ENCODE results near the gene UBE2G2.

UBE2G2 gene

DNA sequence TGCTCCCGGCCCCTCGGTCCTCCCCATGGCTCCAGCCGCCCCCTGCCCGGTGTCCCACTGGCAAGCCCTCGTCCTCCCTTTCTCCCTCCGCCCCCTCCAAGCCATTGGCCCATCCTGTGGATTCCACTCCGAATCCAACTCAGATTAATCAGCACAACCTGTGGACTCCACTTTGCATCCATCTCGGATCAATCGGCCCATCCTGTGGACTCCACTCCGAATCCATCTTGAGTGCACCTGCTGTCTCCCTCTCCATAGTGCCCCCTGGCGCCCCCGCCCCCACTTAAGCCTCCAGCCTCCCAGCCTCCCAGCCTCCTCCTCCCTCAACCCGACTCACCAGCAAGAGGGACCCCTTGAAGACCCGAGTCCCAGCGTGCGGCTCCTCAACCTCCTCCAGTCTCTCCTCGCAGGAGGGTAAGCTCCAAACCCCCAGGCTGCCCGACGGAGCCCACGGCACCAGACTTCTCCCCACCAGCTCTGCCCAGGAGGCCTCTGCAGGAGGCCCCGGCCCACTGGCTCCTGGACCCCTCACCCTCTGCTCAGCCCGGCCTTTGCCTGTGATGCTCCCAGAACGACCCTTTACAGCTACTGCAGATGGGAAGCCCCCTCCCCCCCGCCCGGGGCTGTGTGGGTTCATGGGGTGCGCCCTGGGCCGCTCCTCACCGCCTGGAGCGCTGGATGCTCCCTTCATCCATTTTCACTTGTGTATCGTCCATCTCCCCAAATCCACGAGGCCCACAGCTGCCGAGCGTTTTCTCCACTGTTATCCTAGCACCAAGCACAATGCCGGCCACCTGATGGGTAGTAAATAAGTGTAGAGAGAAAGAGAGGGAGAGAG, 49.6 kb downstream of the UBE2G2 start:
- Histone ChIP-seq H3K4me1 (ENCODE audit: insufficient read depth, low read length) (no peaks in the 10 kb centered on the region), H2AFZ (ENCODE audit: low read depth, low read length) (no peak overlapping the region), H3K9me3 (ENCODE audit: insufficient read depth, low read length, severe bottlenecking) (no peaks in the 10 kb centered on the region), H3K79me2 (ENCODE audit: insufficient read depth, low read length) (no peaks in the 10 kb centered on the region), H4K20me1 (ENCODE audit: insufficient read depth, low read length) (no peaks in the 10 kb centered on the region), H3K4me3 (ENCODE audit: low read depth in 1 of 2, low read length in 2 of 2) (no peak overlapping the region), H3K27ac (ENCODE audit: low read length) (no peak overlapping the region), H3K36me3 (ENCODE audit: insufficient read depth, low read length) (no peaks in the 10 kb centered on the region), H3K27me3 (ENCODE audit: insufficient read depth, low read length, poor library complexity) (no peaks in the 10 kb centered on the region), H3K4me2 (ENCODE audit: insufficient read depth, low read length) (no peak overlapping the region), H3K9ac (ENCODE audit: low read depth, low read length) (no peak overlapping the region)
- TF ChIP-seq EZH2 (IDR thresholded peaks at IDR 0.05; ENCODE audit: borderline replicate concordance, low read depth, low read length, severe bottlenecking) = no peak
- TF ChIP-seq, protein P1, sequence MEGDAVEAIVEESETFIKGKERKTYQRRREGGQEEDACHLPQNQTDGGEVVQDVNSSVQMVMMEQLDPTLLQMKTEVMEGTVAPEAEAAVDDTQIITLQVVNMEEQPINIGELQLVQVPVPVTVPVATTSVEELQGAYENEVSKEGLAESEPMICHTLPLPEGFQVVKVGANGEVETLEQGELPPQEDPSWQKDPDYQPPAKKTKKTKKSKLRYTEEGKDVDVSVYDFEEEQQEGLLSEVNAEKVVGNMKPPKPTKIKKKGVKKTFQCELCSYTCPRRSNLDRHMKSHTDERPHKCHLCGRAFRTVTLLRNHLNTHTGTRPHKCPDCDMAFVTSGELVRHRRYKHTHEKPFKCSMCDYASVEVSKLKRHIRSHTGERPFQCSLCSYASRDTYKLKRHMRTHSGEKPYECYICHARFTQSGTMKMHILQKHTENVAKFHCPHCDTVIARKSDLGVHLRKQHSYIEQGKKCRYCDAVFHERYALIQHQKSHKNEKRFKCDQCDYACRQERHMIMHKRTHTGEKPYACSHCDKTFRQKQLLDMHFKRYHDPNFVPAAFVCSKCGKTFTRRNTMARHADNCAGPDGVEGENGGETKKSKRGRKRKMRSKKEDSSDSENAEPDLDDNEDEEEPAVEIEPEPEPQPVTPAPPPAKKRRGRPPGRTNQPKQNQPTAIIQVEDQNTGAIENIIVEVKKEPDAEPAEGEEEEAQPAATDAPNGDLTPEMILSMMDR (IDR thresholded peaks at IDR 0.05; ENCODE audit: borderline replicate concordance, extremely low read depth, low read length, poor library complexity, severe bottlenecking) = no peak
- no peak for DNase-seq
- no peak for ATAC-seq (ENCODE audit: insufficient read depth, low read depth)

DNA sequence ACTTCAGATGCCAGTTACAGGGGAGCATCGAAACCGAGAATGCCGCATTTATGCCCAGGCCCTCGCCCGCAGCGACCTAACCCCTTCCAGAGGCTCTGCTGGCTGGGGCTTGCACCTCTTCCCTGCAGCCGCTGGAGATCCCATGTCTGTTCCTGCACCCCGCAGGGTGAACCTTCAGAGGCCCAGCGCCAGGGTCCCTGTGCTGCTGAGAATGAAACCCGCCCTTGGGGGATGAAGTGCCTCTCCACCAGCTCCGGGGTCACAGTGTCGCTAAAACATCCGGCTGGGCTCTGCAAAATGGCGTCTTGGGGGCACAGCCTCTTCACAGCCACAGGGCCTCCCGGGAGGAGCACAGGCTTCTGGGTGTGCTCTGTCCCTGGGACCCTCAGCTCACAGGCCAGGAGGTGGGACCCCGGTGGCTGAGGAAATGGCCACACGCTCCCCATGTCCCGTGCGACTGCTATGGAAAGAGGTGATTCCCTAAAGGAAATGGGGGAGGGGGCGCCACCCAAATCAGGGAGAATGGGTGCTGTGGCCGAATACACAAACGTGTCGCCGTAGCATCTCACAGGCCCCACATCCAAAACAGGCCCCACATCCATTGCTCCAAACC, 50.3 kb downstream of the UBE2G2 start:
- H3K4me2 ChIP-seq (ENCODE audit: insufficient read depth, low read length) = no peak overlapping the region
- H3K9me3 ChIP-seq (ENCODE audit: insufficient read depth, low read length, severe bottlenecking) = no peaks in the 10 kb centered on the region
- no peaks in the 10 kb centered on the region for H3K27me3 ChIP-seq (ENCODE audit: insufficient read depth, low read length, poor library complexity)
- H2AFZ ChIP-seq (ENCODE audit: low read depth, low read length) = no peak overlapping the region
- H3K27ac ChIP-seq (ENCODE audit: low read length) = no peak overlapping the region
- no peaks in the 10 kb centered on the region for H4K20me1 ChIP-seq (ENCODE audit: insufficient read depth, low read length)
- TF ChIP-seq EZH2 (IDR thresholded peaks at IDR 0.05; ENCODE audit: borderline replicate concordance, low read depth, low read length, severe bottlenecking) = no peak
- TF ChIP-seq, protein P1 (IDR thresholded peaks at IDR 0.05; ENCODE audit: borderline replicate concordance, extremely low read depth, low read length, poor library complexity, severe bottlenecking) = no peak
- H3K4me3 ChIP-seq (ENCODE audit: low read depth in 1 of 2, low read length in 2 of 2) = no peak overlapping the region
- no peak for ATAC-seq (ENCODE audit: insufficient read depth, low read depth)
- DNase-seq = no peak
- no peaks in the 10 kb centered on the region for H3K4me1 ChIP-seq (ENCODE audit: insufficient read depth, low read length)
- no peak overlapping the region for H3K9ac ChIP-seq (ENCODE audit: low read depth, low read length)
- H3K79me2 ChIP-seq (ENCODE audit: insufficient read depth, low read length) = no peaks in the 10 kb centered on the region
- H3K36me3 ChIP-seq (ENCODE audit: insufficient read depth, low read length) = no peaks in the 10 kb centered on the region

DNA sequence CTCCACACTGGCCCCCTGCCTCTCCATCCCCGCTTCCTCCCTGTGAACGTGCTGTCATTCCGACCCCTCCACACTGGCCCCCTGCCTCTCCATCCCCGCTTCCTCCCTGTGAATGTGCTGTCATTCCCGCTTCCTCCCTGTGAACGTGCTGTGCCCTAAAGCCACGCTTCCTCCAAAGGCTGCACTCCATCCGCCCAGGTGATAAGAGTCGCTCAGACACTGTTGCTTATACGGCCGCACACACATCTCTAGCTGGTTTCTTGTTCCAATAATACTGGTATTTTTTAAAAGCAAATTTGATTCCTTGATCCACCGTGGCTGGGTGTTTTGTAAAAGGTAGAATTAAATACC, 51.0 kb downstream of the UBE2G2 start:
- Histone ChIP-seq H3K27ac (ENCODE audit: low read length) (no peak overlapping the region), H3K27me3 (ENCODE audit: insufficient read depth, low read length, poor library complexity) (no peaks in the 10 kb centered on the region), H2AFZ (ENCODE audit: low read depth, low read length) (no peak overlapping the region), H3K36me3 (ENCODE audit: insufficient read depth, low read length) (no peaks in the 10 kb centered on the region), H3K9ac (ENCODE audit: low read depth, low read length) (no peak overlapping the region), H3K4me3 (ENCODE audit: low read depth in 1 of 2, low read length in 2 of 2) (no peak overlapping the region), H3K4me2 (ENCODE audit: insufficient read depth, low read length) (no peak overlapping the region), H3K9me3 (ENCODE audit: insufficient read depth, low read length, severe bottlenecking) (no peaks in the 10 kb centered on the region), H3K4me1 (ENCODE audit: insufficient read depth, low read length) (no peaks in the 10 kb centered on the region), H4K20me1 (ENCODE audit: insufficient read depth, low read length) (no peaks in the 10 kb centered on the region), H3K79me2 (ENCODE audit: insufficient read depth, low read length) (no peaks in the 10 kb centered on the region)
- ATAC-seq (ENCODE audit: insufficient read depth, low read depth) = no peak
- TF ChIP-seq, protein P1 (IDR thresholded peaks at IDR 0.05; ENCODE audit: borderline replicate concordance, extremely low read depth, low read length, poor library complexity, severe bottlenecking) = no peak
- no peak for TF ChIP-seq EZH2 (IDR thresholded peaks at IDR 0.05; ENCODE audit: borderline replicate concordance, low read depth, low read length, severe bottlenecking)
- no peak for DNase-seq
